ENCODE measurements around the gene DGKB. TPM values are rescaled to one million over a fixed set of nuclear protein-coding genes. Genes with fewer than 3 reads are reported as not detected.

Gene DGKB
- total and polyA plus RNA-seq, 2 of the 8 experiments (the other 6 are each of a cell fraction or from before 2014, with no cell fraction given): 1.9 to 2.6 TPM

- TF ChIP-seq CHD7 (IDR thresholded peaks at IDR 0.05; ENCODE audit: insufficient replicate concordance, low read length) (no peak), FOSL1 (IDR thresholded peaks at IDR 0.05; ENCODE audit: insufficient read depth, low read depth, low read length) (no peak), NANOG (IDR thresholded peaks at IDR 0.05; ENCODE audit: insufficient read depth, low read depth, low read length, poor library complexity, severe bottlenecking) (no peak), POLR2AphosphoS5 (IDR thresholded peaks at IDR 0.05; ENCODE audit: low read depth, low read length) (no peak), SAP30 (IDR thresholded peaks at IDR 0.05; ENCODE audit: insufficient read depth, insufficient replicate concordance, low read length) (no peak), PHF8 (conservative IDR thresholded peaks at IDR 0.05; ENCODE audit: low read depth, low read length) (no peak), RFX5 (IDR thresholded peaks at IDR 0.05; ENCODE audit: borderline replicate concordance, low read depth, low read length) (no peak), ATF2 (IDR thresholded peaks at IDR 0.05; ENCODE audit: low read length) (no peak), CREB1 (IDR thresholded peaks at IDR 0.05) (no peak), ASH2L (IDR thresholded peaks at IDR 0.05; ENCODE audit: low read length) (no peak)
Observed at GRCh38 chr7:14576578-14576977, 326.0 kb downstream of the DGKB start (continued).

Data from H1 (cell line).